COLO829 (cell line): ENCODE measurements around the gene SPATA31A5.
"Not testable (repeated sequence)": the region's sequence is repeated elsewhere in the genome, so short reads cannot be mapped to it uniquely, and the experiment has no call there.

ENCODE experiments used
- DNase-seq: peaks from one replicate; pipeline ENCODE4 v3.0.0; 2012; ENCODE audit warnings: low spot score

Gene SPATA31A5

GRCh38 chr9:60914107-60914506 lies at the start of gene SPATA31A5:
Gene SPATA31A5, plus strand, starts transcription at chr9:60914407. Its CDS starts 29 bp downstream, at chr9:60914436.
- DNase-seq: not testable (repeated sequence)

- DNase-seq: not testable (repeated sequence)
These were observed 48.8 kb downstream of the SPATA31A5 start for GRCh38 chr9:60962990-60963350.

GRCh38 chr9:60966382-60966781 lies 52.2 kb downstream of the SPATA31A5 start:
- not testable (repeated sequence) for DNase-seq
